SK-N-SH (cell line): ENCODE measurements around the gene DBH. TPM values are rescaled to one million over a fixed set of nuclear protein-coding genes. Genes with fewer than 3 reads are reported as not detected.

Source experiments
- CTCF ChIA-PET: fragments of 300-600, 350-600 bp; formaldehyde crosslinking; extraction: SDS; loops from one replicate; lab custom pipeline; 2021; lab: Yijun Ruan, JAX
- POLR2A ChIA-PET: fragments of 350-600 bp; sonication (Branson Sonifier 250); formaldehyde crosslinking; extraction: SDS; loops from one replicate; lab custom pipeline; 2020; ENCODE audit warnings: antibody characterized with exemption, inconsistent platforms; lab: Yijun Ruan, JAX
- DNase-seq: peaks from one replicate; pipeline ENCODE4 v3.0.0; 2012
- H2AFZ ChIP-seq: fragments of 200-600 bp; sonication (generic); 2 replicates; pipeline ENCODE4 v1.8.1; 2016; ENCODE audit warnings: antibody characterized with exemption, mild to moderate bottlenecking, low read depth
- H3F3A ChIP-seq: fragments of 200-600 bp; sonication (generic); replicated peaks from 2 replicates; pipeline ENCODE3; 2016; ENCODE audit warnings: antibody characterized with exemption, mild to moderate bottlenecking; ENCODE audit not compliant: insufficient read depth
- H3K27ac ChIP-seq, 2 experiments: fragments of 200-500 bp in 1 of 2; fragments of 200-600 bp in 1 of 2; sonication (Bioruptor generic) in 1 of 2; sonication (generic), shearing (Covaris generic) in 1 of 2; 2 replicates each; pipeline versions ENCODE4 v1.5.1 to v1.6.1; 2014 to 2016; ENCODE audit warnings: low read depth in 2 of 2, inconsistent platforms in 1 of 2, low read length in 1 of 2, mild to moderate bottlenecking in 1 of 2, mixed read lengths in 1 of 2
- H3K27me3 ChIP-seq: fragments of 200-600 bp; sonication (generic), shearing (Covaris generic); 2 replicates; pipeline ENCODE4 v1.6.1; 2016; ENCODE audit warnings: mixed run types; ENCODE audit not compliant: insufficient read depth
- H3K36me3 ChIP-seq, 2 experiments: fragments of 200-500 bp in 1 of 2; fragments of 200-600 bp in 1 of 2; sonication (Bioruptor generic) in 1 of 2; sonication (generic) in 1 of 2; replicated peaks in 1 of 2; 2 replicates each; pipeline versions ENCODE3 to v1.5.1; 2014 to 2016; ENCODE audit warnings: low read length in 1 of 2, mild to moderate bottlenecking in 1 of 2; ENCODE audit not compliant: insufficient read depth in 2 of 2, control insufficient read depth in 1 of 2
- H3K4me1 ChIP-seq, 2 experiments: fragments of 200-500 bp in 1 of 2; fragments of 200-600 bp in 1 of 2; sonication (Bioruptor generic) in 1 of 2; sonication (generic), shearing (Covaris generic) in 1 of 2; 2 replicates each; pipeline versions ENCODE4 v1.5.1 to v1.6.1; 2014 to 2016; ENCODE audit warnings: low read depth in 1 of 2, low read length in 1 of 2, mixed run types in 1 of 2; ENCODE audit not compliant: insufficient read depth in 2 of 2, control insufficient read depth in 1 of 2
- H3K4me2 ChIP-seq: fragments of 200-600 bp; sonication (generic), shearing (Covaris generic); 2 replicates; pipeline ENCODE4 v1.6.1; 2017; ENCODE audit warnings: mixed run types
- H3K4me3 ChIP-seq, 2 experiments: fragments of 200-500 bp in 1 of 2; fragments of 200-600 bp in 1 of 2; sonication (Bioruptor generic) in 1 of 2; sonication (generic), shearing (Covaris generic) in 1 of 2; 2 replicates each; pipeline versions ENCODE4 v1.5.1 to v1.8.1; 2014 to 2016; ENCODE audit warnings: low read depth in 2 of 2, inconsistent platforms in 1 of 2, low read length in 1 of 2, mild to moderate bottlenecking in 1 of 2, mixed read lengths in 1 of 2, moderate library complexity in 1 of 2
- H3K79me2 ChIP-seq: fragments of 200-600 bp; sonication (generic); 2 replicates; pipeline ENCODE4 v1.8.1; 2017; ENCODE audit warnings: mild to moderate bottlenecking; ENCODE audit not compliant: insufficient read depth
- H3K9ac ChIP-seq: fragments of 200-600 bp; sonication (generic); 2 replicates; pipeline ENCODE4 v1.6.1; 2017; ENCODE audit warnings: mixed run types
- H3K9me2 ChIP-seq: fragments of 200-600 bp; sonication (generic); 2 replicates; pipeline ENCODE4 v1.6.1; 2017; ENCODE audit warnings: mixed run types
- H3K9me3 ChIP-seq: fragments of 200-600 bp; sonication (generic); 2 replicates; pipeline ENCODE4 v1.6.1; 2017; ENCODE audit warnings: mixed run types, mild to moderate bottlenecking, moderate library complexity
- H4K20me1 ChIP-seq: fragments of 200-600 bp; sonication (generic); 2 replicates; pipeline ENCODE4 v1.6.1; 2017; ENCODE audit warnings: mild to moderate bottlenecking, mixed run types; ENCODE audit not compliant: insufficient read depth
- CHD2 ChIP-seq: fragments of 150-350 bp; IDR thresholded peaks from 2 replicates; pipeline ENCODE4 v1.6.1; 2018; ENCODE audit warnings: low read length; ENCODE audit not compliant: partially characterized antibody
- FOXJ3 ChIP-seq: sonication (generic); formaldehyde crosslinking; IDR thresholded peaks from 2 replicates; pipeline ENCODE4 v1.5.1; 2020; ENCODE audit warnings: mild to moderate bottlenecking, missing genetic modification reagents
- MEF2A ChIP-seq: IDR thresholded peaks from 2 replicates; pipeline ENCODE4 v1.4.0; 2012; ENCODE audit warnings: low read depth, borderline replicate concordance
- MXI1 ChIP-seq: IDR thresholded peaks from 2 replicates; pipeline ENCODE4 v1.6.1; 2012; ENCODE audit warnings: mild to moderate bottlenecking, low read depth, low read length, improper control_type of control experiment
- NRF1 ChIP-seq: IDR thresholded peaks from 2 replicates; pipeline ENCODE4 v1.6.1; 2012; ENCODE audit warnings: low read depth, mild to moderate bottlenecking, low read length
- POLR2AphosphoS5 ChIP-seq: IDR thresholded peaks from 2 replicates; pipeline ENCODE4 v1.6.1; 2012; ENCODE audit warnings: low read depth, low read length
- RAD21 ChIP-seq: IDR thresholded peaks from 2 replicates; pipeline ENCODE4 v1.6.1; 2012; ENCODE audit warnings: mild to moderate bottlenecking, low read length
- RCOR1 ChIP-seq: fragments of 150-350 bp; IDR thresholded peaks from 2 replicates; pipeline ENCODE4 v1.6.1; 2017; ENCODE audit warnings: antibody characterized with exemption, low read length
- RFX5 ChIP-seq: IDR thresholded peaks from 2 replicates; pipeline ENCODE4 v1.6.1; 2012; ENCODE audit warnings: mild to moderate bottlenecking, improper control_type of control experiment, low read length
- RXRA ChIP-seq: IDR thresholded peaks from 2 replicates; pipeline ENCODE4 v1.4.0; 2012; ENCODE audit warnings: low read depth, mild to moderate bottlenecking, borderline replicate concordance
- TAF1 ChIP-seq: IDR thresholded peaks from 2 replicates; pipeline ENCODE4 v1.6.1; 2012; ENCODE audit warnings: low read depth, mild to moderate bottlenecking, low read length, moderate library complexity, borderline replicate concordance
- TCF12 ChIP-seq: IDR thresholded peaks from 2 replicates; pipeline ENCODE4 v1.4.0; 2012
- TEAD4 ChIP-seq: IDR thresholded peaks from 2 replicates; pipeline ENCODE4 v1.4.0; 2012; ENCODE audit warnings: mild to moderate bottlenecking, borderline replicate concordance; ENCODE audit not compliant: insufficient read depth
- USF1 ChIP-seq: IDR thresholded peaks from 2 replicates; pipeline ENCODE4 v1.4.0; 2012; ENCODE audit warnings: low read depth, borderline replicate concordance
- YY1 ChIP-seq: IDR thresholded peaks from 2 replicates; pipeline ENCODE4 v1.4.0; 2012; ENCODE audit warnings: low read depth, mild to moderate bottlenecking
- ZBTB33 ChIP-seq: IDR thresholded peaks from 2 replicates; pipeline ENCODE4 v1.4.0; 2012; ENCODE audit warnings: low read depth, borderline replicate concordance
- WGBS: methylation state at CpG from one replicate; pipeline ENCODE4 v1.1.6; 2017; ENCODE audit warnings: low lambda C conversion rate; 5-methylcytosine and 5-hydroxymethylcytosine counted together
- polyA plus RNA-seq, 3 experiments: library from polyadenylated mRNA; depleted of rRNA; stranded (reverse); fragments of >200 nt; gene quantifications; 2 replicates each; pipeline ENCODE4 v1.2.3, GENCODE V29; 2012
- TF ChIP-seq, protein P1 (sequence below): IDR thresholded peaks from 2 replicates; pipeline ENCODE4 v1.4.0; 2012; ENCODE audit warnings: low read depth

The DBH gene
- polyA plus RNA-seq, 1 of the 3 experiments (the other 2 are of a cell fraction) = 0.92 TPM

- POLR2A ChIA-PET = interaction anchor here (1.0 to 16.4 kb wide), 7 partner anchors 8 to 109 kb away, joined by 3 to 261 read pairs (median 4); partner anchors contain the start of genes ADAMTSL2 and FAM163B
- Histone ChIP-seq H4K20me1 (no peaks in the 10 kb centered on the region), H3K27ac (peak overlapping the region in 1 of 2 experiments; percentile 100; a peak in 2 of 4 replicates), H3K4me2 (no peak overlapping the region), H2AFZ (no peak overlapping the region), H3K36me3 (peaks cover 0 to 4% of the 10 kb centered on the region in 2 experiments), H3F3A (no peaks in the 10 kb centered on the region), H3K9me3 (no peaks in the 10 kb centered on the region), H3K9ac (no peak overlapping the region), H3K27me3 (peaks cover 36% of the 10 kb centered on the region), H3K79me2 (no peaks in the 10 kb centered on the region), H3K4me3 (peak overlapping the region in 1 of 2 experiments; percentile 64; a peak in 2 of 4 replicates), H3K4me1 (peaks cover 0 to 68% of the 10 kb centered on the region in 2 experiments; a peak in 2 of 4 replicates), H3K9me2 (no peaks in the 10 kb centered on the region)
- WGBS = 36% methylated on average over 5 of the region's 7 CpGs
- DNase-seq = no peak
- CTCF ChIA-PET = interaction anchor here (1.2 to 1.9 kb wide), 4 partner anchors 22 to 36 kb away, joined by 3 to 5 read pairs (median 3); no protein-coding TSS in a partner anchor
- TF ChIP-seq CHD2 (no peak), MXI1 (no peak), RFX5 (no peak), RAD21 (no peak), TAF1 (no peak), MEF2A (no peak), RCOR1 (no peak), ZBTB33 (no peak), TCF12 (no peak), USF1 (no peak), NRF1 (no peak)
- TF ChIP-seq, protein P1, sequence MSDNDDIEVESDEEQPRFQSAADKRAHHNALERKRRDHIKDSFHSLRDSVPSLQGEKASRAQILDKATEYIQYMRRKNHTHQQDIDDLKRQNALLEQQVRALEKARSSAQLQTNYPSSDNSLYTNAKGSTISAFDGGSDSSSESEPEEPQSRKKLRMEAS = no peak
These were observed 4.0 kb downstream of the DBH start for GRCh38 chr9:133640160-133640559.

- no peak overlapping the region for H2AFZ ChIP-seq
- peaks cover 0 to 6% of the 10 kb centered on the region in 2 experiments for H3K36me3 ChIP-seq
- H3K9ac ChIP-seq = no peak overlapping the region
- ChIA-PET CTCF (interaction anchor here (0.7 to 1.9 kb wide), 5 partner anchors 21 to 108 kb away, joined by 3 to 5 read pairs (median 3); no protein-coding TSS in a partner anchor), POLR2A (interaction anchor here (0.9 to 16.4 kb wide), 7 partner anchors 11 to 109 kb away, joined by 3 to 261 read pairs (median 4); partner anchors contain the start of genes ADAMTSL2 and FAM163B)
- no peaks in the 10 kb centered on the region for H3K9me3 ChIP-seq
- peak overlapping the region in 1 of 2 experiments; percentile 64; a peak in 1 of 4 replicates for H3K4me3 ChIP-seq
- H3K4me1 ChIP-seq = peaks cover 0 to 65% of the 10 kb centered on the region in 2 experiments; a peak in 1 of 4 replicates
- H3K79me2 ChIP-seq = no peaks in the 10 kb centered on the region
- peaks cover 36% of the 10 kb centered on the region for H3K27me3 ChIP-seq
- no peaks in the 10 kb centered on the region for H4K20me1 ChIP-seq
- 49% methylated on average over 11 of the region's 13 CpGs for WGBS
- H3F3A ChIP-seq = no peaks in the 10 kb centered on the region
- H3K9me2 ChIP-seq = no peaks in the 10 kb centered on the region
- DNase-seq = no peak
- H3K4me2 ChIP-seq = no peak overlapping the region
- H3K27ac ChIP-seq = peak overlapping the region in 1 of 2 experiments; percentile 100; a peak in 2 of 4 replicates
- TF ChIP-seq POLR2AphosphoS5 (no peak), RFX5 (no peak), YY1 (no peak), ZBTB33 (no peak), TEAD4 (no peak), MXI1 (no peak), FOXJ3 (CRISPR knock-in tag) (no peak), RXRA (no peak)
- TF ChIP-seq, all 33 proteins: peak for 0
These were observed 4.6 kb downstream of the DBH start for GRCh38 chr9:133640580-133641395.
